ENCODE measurements around the gene MEF2C.

DNA sequence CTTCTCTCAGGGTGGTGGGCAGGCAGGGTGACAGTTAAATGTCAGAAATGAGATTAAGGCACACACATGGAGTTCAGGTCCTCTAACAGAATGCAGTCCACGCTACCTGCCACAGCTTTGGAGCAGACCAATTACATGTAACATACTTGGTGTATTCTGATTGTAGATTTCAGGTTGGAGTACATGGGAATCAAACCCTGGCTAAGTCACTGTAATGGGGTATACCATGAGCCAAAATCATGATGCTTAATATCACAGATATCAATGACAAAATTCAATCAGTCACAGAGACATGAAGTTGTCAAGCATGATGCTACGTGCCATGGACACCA, 48.9 kb downstream of the MEF2C start:
- TF ChIP-seq, protein P1, sequence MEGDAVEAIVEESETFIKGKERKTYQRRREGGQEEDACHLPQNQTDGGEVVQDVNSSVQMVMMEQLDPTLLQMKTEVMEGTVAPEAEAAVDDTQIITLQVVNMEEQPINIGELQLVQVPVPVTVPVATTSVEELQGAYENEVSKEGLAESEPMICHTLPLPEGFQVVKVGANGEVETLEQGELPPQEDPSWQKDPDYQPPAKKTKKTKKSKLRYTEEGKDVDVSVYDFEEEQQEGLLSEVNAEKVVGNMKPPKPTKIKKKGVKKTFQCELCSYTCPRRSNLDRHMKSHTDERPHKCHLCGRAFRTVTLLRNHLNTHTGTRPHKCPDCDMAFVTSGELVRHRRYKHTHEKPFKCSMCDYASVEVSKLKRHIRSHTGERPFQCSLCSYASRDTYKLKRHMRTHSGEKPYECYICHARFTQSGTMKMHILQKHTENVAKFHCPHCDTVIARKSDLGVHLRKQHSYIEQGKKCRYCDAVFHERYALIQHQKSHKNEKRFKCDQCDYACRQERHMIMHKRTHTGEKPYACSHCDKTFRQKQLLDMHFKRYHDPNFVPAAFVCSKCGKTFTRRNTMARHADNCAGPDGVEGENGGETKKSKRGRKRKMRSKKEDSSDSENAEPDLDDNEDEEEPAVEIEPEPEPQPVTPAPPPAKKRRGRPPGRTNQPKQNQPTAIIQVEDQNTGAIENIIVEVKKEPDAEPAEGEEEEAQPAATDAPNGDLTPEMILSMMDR (IDR thresholded peaks at IDR 0.05): no peak
- no peak for TF ChIP-seq POLR2A (IDR thresholded peaks at IDR 0.05)
